Activated CD8-positive, alpha-beta memory T cell treated with anti-CD3 and anti-CD28 coated beads for 1 hour (primary cell): ENCODE data around the gene ABLIM1.

Experiments
- DNase-seq, 2 donors: peaks; one replicate each; pipeline ENCODE4 v3.0.0-alpha.2; 2020; ENCODE audit warnings: low read depth in 1 of 2; ENCODE audit errors: extremely low read depth in 1 of 2

The ABLIM1 gene

DNA sequence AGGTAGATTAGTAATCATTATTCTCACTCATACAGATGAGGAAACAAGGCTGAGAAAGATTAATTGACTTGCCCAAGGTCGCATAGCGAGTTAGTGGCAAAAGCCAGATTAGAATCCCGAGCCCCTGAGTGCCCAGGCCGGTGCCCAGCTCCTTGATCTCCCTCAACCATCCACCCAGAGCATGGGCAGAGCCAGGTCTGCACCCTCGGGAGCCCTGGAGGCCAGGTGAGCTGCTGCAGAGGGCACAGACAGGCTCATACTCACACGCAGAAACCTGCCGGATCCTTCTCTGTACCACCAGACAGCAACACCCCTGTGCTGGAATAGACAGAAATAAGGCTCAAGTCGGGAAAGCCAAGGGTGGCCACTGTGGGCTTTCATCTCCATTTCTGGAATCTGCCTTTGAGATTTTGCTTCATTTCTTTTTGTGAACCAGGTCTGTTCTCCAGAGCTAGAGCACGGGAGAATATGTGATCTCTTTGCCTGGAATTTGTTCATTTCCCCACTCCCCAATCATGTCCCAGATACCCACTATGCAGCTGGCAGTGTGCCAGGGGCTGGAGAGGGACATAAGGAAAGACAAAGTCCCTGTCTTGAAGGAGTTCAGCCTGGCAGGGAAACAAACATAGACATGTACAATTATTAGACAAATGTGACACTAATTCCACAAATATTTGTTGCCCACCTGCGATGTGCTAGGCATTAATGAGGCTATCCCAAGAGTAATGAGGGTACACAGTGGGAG, 259.3 kb downstream of the ABLIM1 start:
- no peak for DNase-seq

GRCh38 chr10:114397651-114398145, 260.4 kb downstream of the ABLIM1 start:
- no peak for DNase-seq

- no peak for DNase-seq
These were observed 261.6 kb downstream of the ABLIM1 start for GRCh38 chr10:114396464-114396863.

DNA sequence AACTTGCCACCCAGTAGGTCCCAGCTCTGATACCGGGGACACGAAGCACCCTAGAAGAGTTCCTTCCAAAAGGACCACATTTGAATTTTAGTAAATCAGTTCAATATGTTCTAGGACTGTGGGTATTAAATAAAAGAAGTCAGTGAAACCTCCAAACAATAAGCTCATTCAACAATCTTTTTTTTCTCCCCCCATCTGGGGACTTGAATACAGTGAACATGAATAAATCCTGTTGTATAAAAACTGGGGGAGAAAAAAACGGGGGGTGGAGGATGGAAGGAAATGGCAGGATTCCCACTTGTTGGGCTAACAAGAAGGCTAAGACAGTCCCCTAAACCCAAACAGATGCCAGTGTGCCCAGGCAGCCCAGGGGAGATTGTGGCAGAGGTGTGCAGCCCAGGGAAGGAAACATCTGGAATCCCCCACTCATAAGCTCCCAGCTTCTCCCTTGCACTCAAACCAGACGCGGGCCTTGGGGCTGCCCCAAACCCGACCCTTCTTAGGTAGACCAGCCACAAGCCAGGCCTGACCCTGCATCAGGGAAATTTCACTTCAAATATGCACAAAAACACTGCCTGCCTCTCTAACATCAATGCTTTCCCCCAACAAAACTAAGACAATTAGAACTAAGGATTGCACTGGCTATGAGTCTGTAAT, 262.6 kb downstream of the ABLIM1 start:
- DNase-seq, result no peak

DNA sequence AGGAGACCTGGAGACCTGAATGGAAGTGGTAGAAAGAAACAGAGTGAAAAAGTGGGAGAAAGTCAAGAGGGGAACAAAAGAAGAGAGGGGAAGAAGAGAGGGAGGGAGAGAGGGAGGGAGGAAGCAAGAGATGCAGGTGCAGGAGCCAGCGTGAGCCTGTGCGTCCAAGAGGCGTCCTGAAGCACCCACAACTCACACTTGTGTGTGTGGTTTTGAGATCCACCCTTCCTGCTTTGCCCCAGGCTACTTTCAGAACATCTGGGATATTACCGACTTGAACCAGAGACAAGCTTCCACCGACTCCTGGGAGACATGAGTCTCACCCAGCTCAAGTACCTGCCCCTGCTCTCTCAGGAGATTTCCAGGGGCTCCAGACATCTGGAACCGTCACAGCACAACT, 263.5 kb downstream of the ABLIM1 start:
- no peak for DNase-seq

DNA sequence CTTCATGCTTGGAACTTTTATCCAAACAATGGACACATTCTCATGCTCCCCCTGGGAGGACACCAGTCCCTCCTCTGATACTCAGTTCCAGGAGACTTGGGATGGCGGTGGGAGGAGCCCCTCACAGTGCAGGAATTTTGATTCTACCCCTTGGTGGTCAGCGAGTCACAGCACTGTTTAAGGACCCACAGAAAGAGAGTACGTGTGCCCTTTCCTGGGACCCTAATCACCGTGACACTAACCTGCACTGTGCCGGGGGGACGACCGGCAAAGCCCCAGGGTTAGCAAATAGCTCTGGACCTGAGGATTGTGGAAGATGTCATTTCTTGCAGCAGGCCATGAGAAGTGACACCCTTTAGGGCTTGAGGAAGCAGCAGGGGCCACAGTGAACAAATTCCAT, 264.2 kb downstream of the ABLIM1 start:
- DNase-seq, result no peak

DNA sequence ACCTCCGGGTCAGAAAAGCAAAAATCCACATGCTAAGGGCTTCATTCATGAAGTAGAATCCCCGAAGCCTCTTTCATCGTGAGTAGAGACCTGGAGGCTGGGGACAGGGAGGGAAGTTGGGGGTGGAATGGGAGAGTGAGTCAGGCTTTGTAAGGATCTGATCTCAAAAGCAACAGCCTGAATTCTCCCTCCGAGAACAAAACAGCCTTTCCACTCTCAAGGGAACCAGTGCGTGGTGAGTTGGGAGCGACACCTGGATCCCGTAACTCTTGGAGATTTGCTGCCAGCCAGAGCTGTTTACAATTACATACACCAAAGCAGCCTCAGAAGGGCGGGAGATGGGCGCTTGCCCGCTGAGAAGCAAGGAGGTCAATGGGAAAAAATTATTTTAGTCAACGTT, 264.6 kb downstream of the ABLIM1 start:
- DNase-seq, result no peak

DNA sequence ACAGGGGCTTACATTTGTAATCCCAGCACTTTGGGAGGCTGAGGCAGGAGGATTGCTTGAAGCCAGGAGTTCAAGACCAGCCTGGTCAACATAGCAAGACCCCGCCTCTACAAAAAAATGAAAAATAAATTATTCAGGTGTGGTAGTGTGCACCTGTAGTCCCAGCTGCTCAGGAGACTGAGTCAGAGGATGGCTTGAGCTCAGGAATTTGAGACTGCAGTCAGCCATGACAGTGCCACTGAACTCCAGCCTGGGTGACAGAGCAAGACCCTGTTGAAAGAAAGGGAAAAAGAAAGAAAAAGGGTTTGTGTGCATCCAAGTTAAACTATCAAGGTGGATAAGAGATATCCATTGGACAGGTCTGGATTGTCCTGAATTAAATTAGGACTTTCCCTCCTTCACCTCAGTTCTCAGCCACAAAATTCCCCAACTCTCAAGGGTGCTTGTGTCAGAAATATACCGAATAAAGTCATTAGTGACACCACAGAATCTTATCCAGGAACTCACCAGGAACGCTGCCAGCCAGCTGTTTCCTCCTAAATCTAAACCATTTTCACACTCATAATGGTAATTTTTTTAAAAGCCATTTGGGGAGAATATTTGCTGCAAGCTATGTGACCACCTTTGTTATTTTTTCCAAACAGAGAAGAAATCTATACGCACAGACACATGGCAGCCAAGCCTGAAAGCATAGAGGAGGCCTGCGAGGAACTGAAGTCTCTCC, 265.8 kb downstream of the ABLIM1 start:
- no peak for DNase-seq

GRCh38 chr10:114391599-114391998, 266.5 kb downstream of the ABLIM1 start:
- no peak for DNase-seq

GRCh38 chr10:114389426-114389825, 268.6 kb downstream of the ABLIM1 start:
- no peak for DNase-seq

DNA sequence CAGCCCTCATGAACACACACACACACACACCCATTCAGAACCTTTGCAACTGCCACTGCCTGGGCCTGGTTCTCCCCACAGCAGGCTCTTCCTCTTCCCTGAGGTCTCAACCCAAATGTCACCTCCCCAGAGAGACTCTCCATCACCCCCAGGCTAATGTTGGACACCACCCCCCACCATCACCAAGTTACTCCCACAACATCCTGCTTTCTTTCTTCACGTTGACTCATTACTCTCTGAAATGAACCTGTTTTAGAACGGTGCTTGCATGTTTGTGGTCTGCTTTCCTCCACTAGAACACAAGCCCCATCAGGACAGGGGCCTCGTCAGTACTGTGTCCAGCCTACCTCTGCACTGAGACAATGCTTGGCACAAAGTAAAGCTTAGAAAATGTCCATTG, 269.8 kb downstream of the ABLIM1 start:
- DNase-seq, result no peak

DNA sequence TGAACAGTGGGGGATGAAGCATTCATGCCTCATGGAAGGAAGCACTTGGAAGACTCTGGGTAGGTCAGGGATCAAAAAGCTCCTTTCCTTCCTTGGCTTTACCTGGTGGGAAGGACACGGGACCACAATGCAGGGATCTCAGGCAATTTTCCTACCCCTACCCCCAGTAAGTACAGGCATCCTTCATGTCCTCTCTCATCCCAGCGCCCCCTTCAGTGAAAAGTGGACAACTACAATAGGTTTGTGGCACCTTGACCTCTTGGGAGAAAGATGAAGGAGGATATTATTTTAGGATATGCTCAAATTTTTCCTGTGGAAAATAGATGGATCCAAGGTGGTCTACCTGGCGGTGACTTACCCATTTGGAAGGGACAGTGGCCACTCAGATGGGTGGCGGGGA, 270.3 kb downstream of the ABLIM1 start:
- DNase-seq, result no peak

GRCh38 chr10:114386452-114386851, 271.6 kb downstream of the ABLIM1 start:
- DNase-seq, result no peak

DNA sequence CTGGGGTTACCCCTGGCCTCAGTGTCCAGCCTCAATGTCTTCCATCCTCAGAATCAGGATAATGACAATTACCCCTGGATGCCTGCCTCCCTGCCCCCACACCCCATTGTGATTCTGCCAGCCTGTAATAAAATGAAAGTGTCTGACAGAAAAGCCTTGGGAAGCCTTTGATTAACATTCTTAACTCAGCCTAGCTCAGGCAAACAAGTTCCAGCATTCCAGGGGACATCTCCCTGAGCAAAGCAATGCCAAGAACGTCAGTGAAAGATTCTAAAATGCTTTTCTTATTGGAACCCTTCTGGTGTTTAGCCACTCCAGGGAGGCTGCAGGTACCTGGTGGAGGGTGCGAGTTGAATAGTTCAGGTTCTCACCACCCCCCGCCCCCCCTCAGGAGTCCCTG, 272.5 kb downstream of the ABLIM1 start:
- no peak for DNase-seq

GRCh38 chr10:114384601-114385000, 273.5 kb downstream of the ABLIM1 start:
- DNase-seq, result no peak

GRCh38 chr10:114384181-114384580, 273.9 kb downstream of the ABLIM1 start:
- DNase-seq, result no peak
